GM18907 (cell line): Measurements from ENCODE around the gene TMEM108.
A peak's percentile ranks its signal among the peaks of the same experiment; 100 is the strongest.
"Not testable (repeated sequence)": the region's sequence is repeated elsewhere in the genome, so short reads cannot be mapped to it uniquely, and the experiment has no call there.

Experiments
- ATAC-seq: cut with Tn5 transposase; IDR thresholded peaks from one replicate; pipeline ENCODE4 v1.9.1; 2021; ENCODE audit warnings: mild to moderate bottlenecking, moderate library complexity; ENCODE audit not compliant: unreplicated experiment

TMEM108 gene

DNA sequence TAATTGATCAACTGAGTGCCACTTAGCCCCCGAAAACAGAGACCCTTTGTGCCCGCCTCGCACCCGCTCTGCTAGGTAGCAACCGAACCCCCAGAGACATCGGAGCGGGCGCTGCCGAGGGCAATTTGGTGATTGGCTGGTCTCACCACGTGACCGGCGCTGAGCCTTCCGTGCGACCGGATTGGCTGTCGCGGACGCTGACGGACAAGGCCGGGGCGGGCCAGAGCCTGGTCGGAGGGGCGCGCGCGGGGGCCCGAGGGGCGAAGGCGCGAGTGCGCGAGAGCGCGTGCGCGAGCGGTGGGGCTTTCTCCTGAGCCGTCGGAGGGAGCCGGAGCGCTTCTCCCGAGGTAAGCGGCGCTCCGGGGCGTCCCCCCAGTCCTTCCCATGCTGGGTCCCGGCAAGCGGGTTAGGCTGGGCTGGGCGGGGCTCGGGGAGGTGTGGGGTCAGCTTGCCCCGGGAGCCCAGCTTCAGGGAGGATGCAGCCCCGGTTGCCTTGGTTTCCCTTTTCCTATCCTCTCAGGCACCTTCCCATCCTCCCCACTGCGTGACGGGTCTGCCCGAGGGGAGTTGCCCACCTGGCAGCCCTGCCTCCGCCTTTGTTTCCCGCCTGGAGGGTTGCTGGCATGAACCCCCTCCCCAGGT is at the start of gene TMEM108:
TMEM108 (plus strand) TSS at position 303 of the 642 bp plus-strand sequence.
- peak; percentile 51 for ATAC-seq

DNA sequence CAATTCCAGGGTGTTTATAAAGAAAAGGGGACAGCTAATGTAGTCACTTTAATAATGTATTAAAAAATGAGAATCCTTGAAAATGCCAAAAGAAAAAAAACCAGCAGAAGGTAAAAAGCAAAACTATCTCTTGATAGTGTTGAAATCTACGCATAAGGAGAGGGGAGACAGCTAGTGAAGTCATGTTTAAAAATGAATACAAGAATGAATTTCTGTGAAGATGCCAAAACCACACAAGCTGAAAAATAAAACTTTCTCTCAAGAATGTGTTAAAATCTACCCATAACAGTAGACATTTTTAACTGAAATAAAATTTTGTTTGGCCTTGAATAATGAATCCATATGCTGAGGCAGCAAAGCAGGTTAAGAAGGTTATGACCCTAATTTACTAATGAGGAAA is 42.2 kb upstream of the TMEM108 start:
- ATAC-seq, result no peak

DNA sequence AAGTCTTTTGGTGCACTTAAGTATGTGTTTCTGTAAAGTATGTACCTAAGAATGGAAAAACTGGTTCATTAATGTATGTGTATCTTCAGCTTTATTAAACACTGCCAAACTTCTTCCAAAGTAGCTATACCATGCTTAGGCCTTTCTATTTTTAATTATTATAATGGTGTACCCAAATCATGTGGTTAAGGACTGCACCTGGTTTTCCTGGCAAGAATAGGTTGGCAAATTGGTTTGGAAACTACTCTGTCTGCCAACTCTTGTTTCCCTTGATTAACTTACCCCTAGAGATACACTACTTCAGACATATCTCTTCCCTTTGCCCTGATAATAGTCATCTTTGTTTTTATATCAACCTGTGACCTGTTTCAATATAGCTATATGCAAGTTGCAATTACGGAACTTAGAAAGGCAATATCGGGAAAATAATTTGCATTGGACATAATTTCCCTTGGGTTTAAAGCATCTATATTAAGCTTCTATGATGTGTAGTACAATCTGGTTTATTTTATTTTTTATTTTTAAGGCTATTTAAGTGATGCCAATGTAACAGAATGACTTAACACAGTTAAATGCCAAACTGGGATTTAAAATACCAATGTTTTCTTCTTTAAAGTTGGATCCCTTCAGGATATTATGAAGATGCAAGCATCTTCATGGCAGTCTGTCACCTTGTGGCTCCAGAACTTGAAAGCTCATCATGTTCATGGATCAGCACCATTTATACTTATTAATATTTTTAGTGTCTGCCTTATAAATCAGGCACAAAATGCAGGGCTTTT is 40.6 kb upstream of the TMEM108 start:
- no peak for ATAC-seq

DNA sequence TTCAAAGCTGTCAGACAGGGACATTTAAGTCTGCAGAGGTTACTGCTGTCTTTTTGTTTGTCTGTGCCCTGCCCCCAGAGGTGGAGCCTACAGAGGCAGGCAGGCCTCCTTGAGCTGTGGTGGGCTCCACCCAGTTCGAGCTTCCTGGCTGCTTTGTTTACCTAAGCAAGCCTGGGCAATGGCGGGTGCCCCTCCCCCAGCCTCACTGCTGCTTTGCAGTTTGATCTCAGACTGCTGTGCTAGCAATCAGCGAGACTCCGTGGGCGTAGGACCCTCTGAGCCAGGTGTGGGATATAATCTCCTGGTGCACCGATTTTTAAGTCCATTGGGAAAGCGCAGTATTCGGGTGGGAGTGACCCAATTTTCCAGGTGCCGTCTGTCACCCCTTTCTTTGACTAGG is 33.2 kb upstream of the TMEM108 start:
- ATAC-seq, result not testable (repeated sequence)

DNA sequence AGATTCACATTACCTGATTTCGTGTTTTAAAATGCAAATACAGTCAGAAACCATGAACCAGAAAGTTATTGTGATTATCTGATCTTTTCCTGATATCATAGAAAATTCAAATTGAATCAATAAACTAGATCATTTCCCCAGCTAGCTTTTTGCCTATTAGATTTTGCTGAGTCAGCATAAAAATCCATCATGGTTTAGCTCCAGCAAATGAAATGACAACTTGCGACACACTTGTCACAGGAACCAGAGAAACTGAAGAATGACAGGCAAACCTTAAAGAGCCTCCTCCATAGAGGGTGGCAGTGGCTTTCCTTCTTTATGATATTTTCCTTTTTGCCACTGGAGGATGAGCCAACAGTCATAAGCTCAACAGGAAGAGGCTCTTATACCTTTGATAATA is 30.6 kb upstream of the TMEM108 start:
- no peak for ATAC-seq

DNA sequence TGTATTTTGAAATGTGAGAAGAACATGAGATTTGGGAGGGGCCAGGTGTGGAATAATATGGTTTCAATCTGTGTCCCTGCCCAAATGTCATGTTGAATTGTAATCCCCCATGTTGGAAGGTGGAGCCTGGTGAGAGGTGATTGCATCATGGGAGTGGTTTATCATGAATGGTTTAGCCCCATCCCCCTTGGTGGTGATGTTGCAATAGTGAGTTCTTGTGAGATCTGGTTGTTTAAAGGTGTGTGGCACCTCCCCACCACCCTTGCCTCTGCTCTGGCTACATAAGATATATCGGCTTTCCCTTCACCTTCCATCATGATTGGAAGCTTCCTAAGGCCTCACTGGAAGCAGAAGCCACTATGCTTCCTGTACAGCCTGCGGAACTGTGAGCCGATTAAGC is 23.9 kb upstream of the TMEM108 start:
- ATAC-seq, result no peak

DNA sequence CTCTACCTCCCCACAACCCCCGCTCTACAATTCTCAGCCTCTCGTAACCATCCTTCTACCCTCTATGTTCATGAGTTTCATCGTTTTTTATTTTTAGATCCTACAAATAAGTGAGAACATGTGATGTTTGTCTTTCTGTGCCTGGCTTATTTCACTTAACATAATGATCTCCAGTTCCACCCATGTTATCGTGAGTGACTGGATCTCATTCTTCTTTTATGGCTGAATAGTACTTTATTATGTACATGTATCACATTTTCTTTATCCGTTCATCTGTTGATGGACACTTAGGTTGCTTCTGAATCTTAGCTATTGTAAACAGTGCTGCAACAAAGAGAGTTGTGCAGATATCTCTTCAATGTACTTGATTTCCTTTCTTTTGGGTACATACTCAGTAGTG is 22.6 kb upstream of the TMEM108 start:
- not testable (repeated sequence) for ATAC-seq

DNA sequence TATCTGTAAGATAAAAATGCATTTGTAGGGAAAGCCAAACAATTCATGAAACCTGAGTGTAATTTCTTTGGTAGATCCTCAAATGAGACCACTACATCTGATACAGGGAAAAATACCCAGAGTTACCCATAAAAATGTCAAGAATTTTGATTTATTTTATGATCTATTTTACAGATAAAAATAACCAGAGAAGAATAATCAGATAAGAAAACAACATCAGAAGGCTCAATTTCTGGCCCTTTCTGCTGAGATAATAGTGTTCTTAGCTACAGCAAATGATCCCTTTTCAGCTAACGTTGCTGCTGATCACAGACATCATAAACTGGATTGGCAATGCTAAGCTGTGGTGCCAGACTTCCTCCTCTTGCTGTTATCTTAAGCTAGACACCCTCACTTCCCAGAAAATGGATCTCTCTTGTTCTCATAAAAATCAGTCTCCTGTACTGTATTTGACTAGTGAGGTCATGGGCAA is 21.3 kb upstream of the TMEM108 start:
- no peak for ATAC-seq

DNA sequence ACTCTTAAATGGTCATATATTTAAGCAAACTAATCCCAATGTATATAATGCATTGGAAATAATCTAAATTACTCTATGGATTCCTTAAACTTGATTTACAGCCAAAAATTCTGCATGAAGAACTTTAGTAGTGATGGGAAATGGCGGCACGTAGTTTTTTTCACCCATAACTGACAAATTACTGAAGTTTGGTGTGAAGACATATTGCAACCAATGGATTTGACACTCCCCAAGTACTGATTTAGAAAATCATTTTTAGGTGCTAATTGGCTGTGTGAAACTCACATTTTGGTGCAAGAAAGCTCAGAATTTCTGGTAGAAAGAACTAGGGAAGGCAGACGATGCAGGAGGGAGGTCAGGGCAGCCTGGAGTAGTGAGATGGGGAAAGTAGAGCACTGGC is 19.3 kb upstream of the TMEM108 start:
- no peak for ATAC-seq

DNA sequence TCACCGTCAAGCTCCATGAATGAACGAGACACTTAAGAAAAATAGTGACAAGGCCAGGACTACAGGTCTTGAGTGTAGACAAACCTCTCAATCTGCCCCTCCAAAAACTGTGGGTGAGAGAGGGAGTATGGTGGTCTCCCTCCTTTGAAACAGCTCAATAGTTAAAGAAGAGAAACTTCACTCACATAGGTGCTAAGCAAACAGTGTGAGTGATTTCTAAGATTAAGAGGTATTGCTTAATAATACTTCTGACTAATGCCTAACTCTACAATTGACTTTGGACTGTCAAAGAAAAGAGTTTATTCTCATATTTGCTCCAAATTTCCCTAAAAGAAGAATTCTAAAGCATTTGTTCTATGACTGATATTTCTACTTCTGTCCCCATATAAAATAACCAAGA is 17.0 kb upstream of the TMEM108 start:
- no peak for ATAC-seq

DNA sequence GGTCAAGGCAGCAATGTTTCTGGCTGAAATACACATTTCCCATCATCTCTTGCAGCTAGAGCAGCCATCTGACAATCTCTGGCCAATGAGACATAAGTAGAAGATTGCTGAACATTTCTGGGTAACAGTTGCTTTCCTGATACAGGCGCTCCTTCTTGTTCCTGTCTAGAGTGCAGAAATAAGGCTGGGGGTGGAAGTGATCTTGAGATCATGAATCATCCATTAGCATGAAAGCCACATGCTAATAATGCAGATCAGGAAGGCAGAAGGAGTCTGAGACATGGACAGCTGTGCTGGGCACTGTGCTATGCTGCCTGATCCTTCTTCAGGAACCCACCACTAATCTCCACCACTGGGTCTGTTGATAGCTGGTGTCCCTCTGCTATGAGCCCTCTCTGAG is 14.8 kb upstream of the TMEM108 start:
- no peak for ATAC-seq

DNA sequence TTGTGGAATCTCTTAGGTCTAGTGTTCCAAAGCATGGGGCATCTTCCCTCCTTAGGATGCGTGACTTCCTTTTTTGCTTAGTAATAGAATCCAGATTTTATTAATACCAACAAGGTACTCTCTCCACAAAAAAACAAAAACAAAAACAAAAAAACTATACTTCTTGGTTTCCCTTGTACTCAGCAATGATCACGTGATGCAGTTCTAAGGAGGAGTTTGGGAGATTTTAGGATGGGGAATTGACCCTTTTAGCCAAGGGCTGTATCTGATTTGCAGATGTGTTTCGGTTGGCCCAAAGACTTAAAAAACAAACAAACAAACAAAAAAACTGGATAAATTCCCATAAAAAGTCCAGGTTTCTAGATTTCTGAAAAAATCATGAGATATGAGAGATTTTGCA is 12.6 kb upstream of the TMEM108 start:
- ATAC-seq, result no peak

DNA sequence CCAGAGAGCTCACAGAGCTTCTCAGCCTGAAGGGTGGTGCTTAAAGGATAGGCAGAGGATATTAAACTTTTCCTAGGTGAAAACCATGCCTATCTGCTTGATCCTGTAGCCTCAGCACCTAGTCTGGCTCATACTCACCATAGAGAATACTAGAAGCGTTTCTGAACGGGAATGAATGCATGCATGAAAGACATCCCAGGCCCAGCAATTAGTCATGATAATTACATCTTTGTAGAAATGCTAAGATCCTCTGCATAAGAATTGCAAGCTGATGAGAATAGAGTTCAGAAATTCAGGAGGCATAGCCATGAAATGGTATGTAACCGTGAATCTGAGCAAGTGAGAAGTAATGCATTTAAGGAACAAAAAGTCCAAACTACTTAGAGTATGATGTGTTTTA is 5.9 kb upstream of the TMEM108 start:
- ATAC-seq, result no peak

DNA sequence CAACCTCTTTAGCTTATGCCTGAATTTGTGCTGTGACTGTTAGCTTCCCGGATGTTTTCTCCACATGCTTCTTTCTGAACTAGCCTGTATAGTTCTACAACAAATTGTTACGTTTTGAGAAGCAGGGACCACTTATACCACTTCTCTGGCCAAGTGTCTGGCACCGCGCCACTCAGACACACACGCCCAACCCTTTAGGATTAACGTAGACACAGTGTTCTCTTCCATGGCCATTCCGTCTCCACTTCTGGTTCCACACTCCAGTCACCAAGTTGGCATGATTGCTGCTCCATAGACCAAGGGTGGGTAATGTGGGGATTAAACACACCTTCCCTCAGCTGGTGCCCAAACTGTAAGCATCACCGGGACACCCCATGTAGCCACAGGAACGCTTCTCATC is 755 bp upstream of the TMEM108 start:
- ATAC-seq, result no peak

DNA sequence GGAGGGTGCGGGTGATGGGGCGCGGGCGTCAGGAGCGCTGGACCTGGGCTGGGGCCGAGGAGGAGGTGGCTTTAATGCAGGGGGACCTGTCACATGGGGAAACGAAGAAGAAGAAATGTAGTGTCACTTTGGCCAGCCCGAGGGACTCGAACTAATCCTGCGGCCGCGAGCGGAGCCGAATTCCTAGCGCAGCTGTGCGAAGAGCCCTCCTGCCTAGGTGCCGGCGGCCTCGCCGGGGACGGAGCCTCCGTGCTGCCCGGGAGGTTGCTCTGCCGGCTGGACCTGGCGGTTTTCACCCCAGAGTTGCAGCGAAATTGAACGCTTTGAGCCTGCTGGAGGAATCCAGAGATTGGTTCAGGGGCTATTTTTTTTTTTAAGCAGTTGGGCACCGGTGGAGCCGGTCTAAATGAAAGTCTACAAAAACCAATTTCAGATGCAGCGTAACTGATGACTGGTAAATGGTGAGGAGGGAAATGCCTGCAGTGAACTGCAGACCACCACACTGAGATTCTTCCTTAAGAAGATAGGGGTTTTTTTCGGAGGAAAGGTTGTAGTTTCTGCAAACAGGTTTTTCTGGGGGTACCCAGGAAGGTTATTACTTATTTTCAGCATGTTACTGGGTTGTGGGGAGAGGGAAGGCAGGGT is 662 bp downstream of the TMEM108 start:
- ATAC-seq, result no peak

DNA sequence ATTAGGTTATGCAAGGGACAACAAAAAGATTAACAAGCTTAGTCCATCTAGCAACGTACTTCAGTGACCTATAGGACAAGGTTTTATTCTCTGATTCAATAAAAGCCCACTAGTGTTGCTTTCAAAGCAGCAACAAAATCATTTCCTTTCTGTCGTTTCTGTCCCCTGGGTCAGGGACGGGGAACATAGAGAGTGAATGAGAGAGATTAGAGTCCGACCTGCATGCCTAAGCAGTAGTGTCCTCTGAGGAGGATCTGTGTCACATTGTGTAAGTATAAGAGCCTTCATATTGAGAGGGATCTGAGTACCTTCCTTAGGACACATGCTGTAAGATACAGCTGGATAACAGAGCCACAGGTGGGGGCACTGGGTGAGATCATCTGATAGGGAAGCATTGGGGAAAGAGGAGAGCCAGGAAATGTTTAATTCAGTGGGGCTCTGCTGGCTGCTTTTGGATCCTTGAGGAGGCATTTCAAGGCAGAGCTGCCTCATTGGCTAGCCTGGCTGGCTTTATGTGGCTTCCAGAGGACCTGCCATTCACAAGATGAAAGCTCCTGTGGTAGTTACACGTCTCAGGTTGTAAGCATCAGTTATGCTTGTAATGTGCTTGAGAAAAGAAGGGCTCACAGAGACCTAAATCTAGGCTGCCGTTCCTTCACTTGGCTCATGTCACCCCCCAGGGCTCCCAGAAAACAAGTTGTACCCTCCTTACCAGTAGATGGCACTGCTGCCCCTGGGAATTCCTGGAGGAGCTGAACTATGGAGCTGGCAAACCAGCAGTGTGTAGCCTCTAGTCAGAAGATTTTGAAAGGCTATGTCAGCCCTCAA is 2.7 kb downstream of the TMEM108 start:
- ATAC-seq, result peak; percentile 49

DNA sequence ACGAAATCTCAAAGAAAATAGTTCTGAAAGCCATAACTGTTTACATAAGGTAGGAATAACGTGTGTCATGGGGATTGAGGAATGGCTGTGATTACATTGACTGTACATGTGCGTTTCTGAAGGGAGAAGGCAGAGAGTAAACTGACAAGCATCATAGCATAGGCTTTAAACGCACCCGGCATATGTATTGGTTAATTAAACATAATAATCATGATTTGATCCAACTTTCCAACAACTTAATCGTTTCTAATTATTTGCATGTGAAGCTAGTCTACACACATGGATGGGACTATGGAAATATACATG is 3.3 kb downstream of the TMEM108 start:
- no peak for ATAC-seq

DNA sequence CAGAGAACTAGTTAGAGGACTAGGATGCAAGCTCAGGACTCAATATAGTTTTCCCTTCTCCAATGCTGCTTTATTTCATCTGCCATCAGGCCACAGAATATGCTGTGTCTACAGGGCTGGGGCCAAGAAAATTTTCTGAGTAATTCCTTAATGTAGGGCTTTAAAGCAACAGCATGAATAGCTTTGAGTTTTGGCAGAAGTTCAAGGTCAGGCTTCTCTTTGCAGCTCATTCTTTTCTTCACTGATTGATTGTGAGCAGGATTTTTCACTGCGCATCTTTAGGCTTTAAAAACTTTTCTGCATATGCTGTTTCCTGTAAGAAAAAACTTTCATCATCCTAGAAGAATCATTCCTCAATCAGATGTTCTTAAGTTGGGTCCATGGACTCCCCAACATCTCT is 4.6 kb downstream of the TMEM108 start:
- ATAC-seq, result no peak

DNA sequence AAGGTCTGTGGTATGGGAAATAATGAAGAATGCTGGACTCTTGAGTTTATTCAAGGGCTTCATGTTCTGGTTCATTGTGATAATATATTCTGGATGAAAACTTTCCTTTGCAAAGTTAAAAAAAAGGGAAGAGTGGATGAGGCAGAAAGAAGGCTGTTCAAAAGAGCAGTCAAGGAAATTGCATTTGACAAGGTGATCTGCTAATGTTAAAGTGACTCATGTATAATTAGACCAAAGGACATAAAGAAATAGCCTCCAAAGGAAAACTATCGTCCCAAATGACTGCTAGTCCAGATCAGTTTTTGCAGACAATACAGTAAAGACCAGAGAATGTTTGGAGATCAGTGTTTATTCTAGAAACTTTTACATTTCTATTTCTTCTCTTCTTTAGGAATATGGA is 9.8 kb downstream of the TMEM108 start:
- no peak for ATAC-seq

DNA sequence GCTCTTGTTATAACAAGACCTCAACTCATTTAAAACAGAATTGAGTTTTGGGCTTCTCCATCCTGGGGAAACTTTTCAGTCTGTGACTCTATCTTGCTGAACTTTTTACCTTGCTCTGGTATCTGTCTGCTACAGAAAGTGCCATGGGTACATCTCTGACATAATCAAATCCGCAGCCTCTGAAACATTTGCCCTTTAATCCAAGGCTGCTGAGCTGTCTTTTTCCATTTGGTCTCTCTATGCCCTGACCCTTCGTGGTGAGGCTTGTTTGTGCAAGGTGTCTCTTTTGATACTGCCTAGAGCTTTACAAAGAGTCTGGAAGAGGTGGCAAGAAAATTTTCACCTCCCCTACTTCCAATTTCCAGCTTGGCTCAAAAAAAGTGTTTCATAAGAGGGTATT is 11.3 kb downstream of the TMEM108 start:
- ATAC-seq, result no peak

DNA sequence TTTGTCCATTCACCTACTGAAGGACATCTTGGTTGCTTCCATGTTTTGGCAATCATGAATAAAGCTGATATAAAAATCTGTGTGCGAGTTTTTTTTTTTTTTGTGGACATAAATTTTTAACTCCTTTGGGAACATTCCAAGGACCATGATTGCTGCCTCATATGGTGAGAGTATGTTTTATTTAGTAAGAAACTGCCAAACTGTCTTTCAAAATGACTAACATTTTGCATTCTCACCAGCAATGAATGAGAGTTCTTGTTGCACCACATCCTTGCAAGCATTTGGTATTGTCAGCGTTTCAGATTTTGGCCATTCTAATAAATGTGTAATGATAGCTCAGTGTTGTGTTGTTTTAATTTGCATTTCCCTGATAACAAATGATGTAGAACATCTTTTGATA is 12.7 kb downstream of the TMEM108 start:
- no peak for ATAC-seq
